ENCODE measurements around the gene CA4.

CA4 gene

GRCh38 chr17:60139438-60140285 lies 10.1 kb upstream of the CA4 start (continued):
- TF ChIP-seq MZF1 (tag by site-specific recombination; IDR thresholded peaks at IDR 0.05; ENCODE audit: borderline replicate concordance): no peak
- peak; percentile 97 for TF ChIP-seq REST (tag by site-specific recombination; IDR thresholded peaks at IDR 0.05)
- TF ChIP-seq ZFP3 (tag by site-specific recombination; IDR thresholded peaks at IDR 0.05; ENCODE audit: low read depth): no peak
- no peak for TF ChIP-seq SP3 (tag by site-specific recombination; IDR thresholded peaks at IDR 0.05)
- no peak for TF ChIP-seq ZNF433 (tag by site-specific recombination; IDR thresholded peaks at IDR 0.05; ENCODE audit: low read depth)
- TF ChIP-seq ZNF704 (tag by site-specific recombination; IDR thresholded peaks at IDR 0.05): no peak
- no peak for TF ChIP-seq ZNF560 (tag by site-specific recombination; IDR thresholded peaks at IDR 0.05; ENCODE audit: borderline replicate concordance)
- TF ChIP-seq ZNF707 (tag by site-specific recombination; IDR thresholded peaks at IDR 0.05): no peak
- TF ChIP-seq ZNF747 (tag by site-specific recombination; IDR thresholded peaks at IDR 0.05): no peak
- TF ChIP-seq ZSCAN18 (tag by site-specific recombination; IDR thresholded peaks at IDR 0.05): no peak
- no peak for TF ChIP-seq TSHZ1 (tag by site-specific recombination; IDR thresholded peaks at IDR 0.05; ENCODE audit: borderline replicate concordance)
- no peak for TF ChIP-seq ZNF792 (tag by site-specific recombination; IDR thresholded peaks at IDR 0.05)
- TF ChIP-seq ZNF548 (tag by site-specific recombination; IDR thresholded peaks at IDR 0.05): no peak
- no peak for TF ChIP-seq ZNF148 (tag by site-specific recombination; IDR thresholded peaks at IDR 0.05; ENCODE audit: borderline replicate concordance)
- TF ChIP-seq ZNF302 (tag by site-specific recombination; IDR thresholded peaks at IDR 0.05; ENCODE audit: low read depth): no peak
- TF ChIP-seq ZNF654 (tag by site-specific recombination; IDR thresholded peaks at IDR 0.05; ENCODE audit: low read depth): no peak
- TF ChIP-seq BCL11B (tag by site-specific recombination; IDR thresholded peaks at IDR 0.05; ENCODE audit: low read depth): no peak
- no peak for TF ChIP-seq ZNF670 (tag by site-specific recombination; IDR thresholded peaks at IDR 0.05; ENCODE audit: low read depth)
- TF ChIP-seq KLF1 (tag by site-specific recombination; IDR thresholded peaks at IDR 0.05): peak; percentile 95

Measured in HEK293 (cell line).